Activated T-cell treated with anti-CD3 and anti-CD28 coated beads, Interleukin-2, amount 50 U/mL, for 4 hours (primary cell): ENCODE measurements around the gene CEP78. TPM values are rescaled to one million over a fixed set of nuclear protein-coding genes. Genes with fewer than 3 reads are reported as not detected.
"Not testable (repeated sequence)": the region's sequence is repeated elsewhere in the genome, so short reads cannot be mapped to it uniquely, and the experiment has no call there.

Experiments used
- ATAC-seq, 2 donors: fragments of 200-7000 bp; cut with Tn5 transposase; one replicate each; pipeline ENCODE4 v1.10.0; 2021
- DNase-seq: peaks from one replicate; pipeline ENCODE4 v3.0.0-alpha.2; 2020
- H3K27me3 Mint-ChIP-seq: one replicate; pipeline ENCODE4 v1.8.0; 2021; ENCODE audit warnings: low read depth, mixed read lengths
- H3K36me3 Mint-ChIP-seq: one replicate; pipeline ENCODE4 v1.8.0; 2022; ENCODE audit warnings: mixed read lengths; ENCODE audit not compliant: insufficient read depth
- H3K4me1 Mint-ChIP-seq: one replicate; pipeline ENCODE4 v1.8.0; 2021; ENCODE audit warnings: low read depth, mixed read lengths
- H3K4me3 Mint-ChIP-seq: one replicate; pipeline ENCODE4 v1.8.0; 2021; ENCODE audit warnings: mild to moderate bottlenecking, moderate library complexity, mixed read lengths
- H3K9me3 Mint-ChIP-seq: one replicate; pipeline ENCODE4 v1.8.0; 2021; ENCODE audit warnings: mixed read lengths
- total RNA-seq, 3 donors: library from RNA; stranded (reverse); gene quantifications; one replicate each; pipeline ENCODE4 v1.2.1, GENCODE V29; 2021

Gene CEP78, protein sequence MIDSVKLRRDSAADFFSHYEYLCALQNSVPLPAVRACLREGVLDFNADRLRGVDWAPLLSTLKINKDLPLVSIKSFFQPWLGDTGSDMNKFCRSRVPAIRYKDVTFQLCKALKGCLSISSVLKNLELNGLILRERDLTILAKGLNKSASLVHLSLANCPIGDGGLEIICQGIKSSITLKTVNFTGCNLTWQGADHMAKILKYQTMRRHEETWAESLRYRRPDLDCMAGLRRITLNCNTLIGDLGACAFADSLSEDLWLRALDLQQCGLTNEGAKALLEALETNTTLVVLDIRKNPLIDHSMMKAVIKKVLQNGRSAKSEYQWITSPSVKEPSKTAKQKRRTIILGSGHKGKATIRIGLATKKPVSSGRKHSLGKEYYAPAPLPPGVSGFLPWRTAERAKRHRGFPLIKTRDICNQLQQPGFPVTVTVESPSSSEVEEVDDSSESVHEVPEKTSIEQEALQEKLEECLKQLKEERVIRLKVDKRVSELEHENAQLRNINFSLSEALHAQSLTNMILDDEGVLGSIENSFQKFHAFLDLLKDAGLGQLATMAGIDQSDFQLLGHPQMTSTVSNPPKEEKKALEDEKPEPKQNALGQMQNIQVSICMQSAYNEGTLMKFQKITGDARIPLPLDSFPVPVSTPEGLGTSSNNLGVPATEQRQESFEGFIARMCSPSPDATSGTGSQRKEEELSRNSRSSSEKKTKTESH
- 10 to 100 TPM; 29.4 to 30.8 (median 29.6) TPM for total RNA-seq

DNA sequence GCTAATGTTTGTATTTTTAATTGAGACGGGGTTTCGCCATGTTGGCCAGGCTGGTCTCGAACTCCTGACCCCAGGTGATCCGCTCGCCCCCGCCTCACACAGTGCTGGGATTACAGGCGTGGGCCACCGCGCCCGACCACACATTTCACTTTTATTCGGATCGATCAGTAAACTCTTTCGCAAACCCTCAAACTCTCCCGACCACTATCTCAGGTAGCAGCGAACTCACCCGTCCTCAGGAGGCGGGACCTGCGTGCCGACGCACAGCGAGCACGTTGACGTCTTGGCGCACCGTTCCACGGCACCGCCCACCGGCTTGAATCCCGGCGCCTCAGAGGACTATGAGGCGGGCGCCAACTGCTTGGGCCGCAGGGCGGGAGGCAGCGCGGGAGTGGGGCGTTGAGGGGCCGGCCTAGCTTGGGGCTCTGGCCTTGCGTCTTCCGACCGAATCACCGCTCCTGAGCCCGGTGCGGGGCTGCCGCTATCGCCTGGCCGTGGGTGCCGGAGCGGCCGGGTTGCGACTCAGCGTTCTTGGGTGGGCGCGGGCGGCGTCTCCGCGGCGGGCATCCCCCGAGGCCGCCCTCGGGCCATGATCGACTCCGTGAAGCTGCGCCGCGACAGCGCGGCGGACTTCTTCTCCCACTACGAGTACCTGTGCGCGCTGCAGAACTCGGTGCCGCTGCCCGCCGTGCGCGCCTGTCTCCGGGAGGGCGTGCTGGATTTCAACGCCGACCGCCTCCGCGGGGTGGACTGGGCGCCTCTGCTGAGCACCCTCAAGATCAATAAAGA, at the start of gene CEP78:
TSS of gene CEP78 (plus strand) at position 314 of the 789 bp plus-strand sequence. CDS start at position 590, 276 bp downstream.
- Mint-ChIP-seq H3K4me1 (peaks cover 40% of the 10 kb centered on the region), H3K4me3 (peak within 1 kb of the TSS; percentile 95), H3K9me3 (no peaks in the 10 kb centered on the region), H3K36me3 (peaks cover 5% of the 10 kb centered on the region), H3K27me3 (no peaks in the 10 kb centered on the region)
- ATAC-seq (peak; percentile 98), DNase-seq (peak; percentile 83)

DNA sequence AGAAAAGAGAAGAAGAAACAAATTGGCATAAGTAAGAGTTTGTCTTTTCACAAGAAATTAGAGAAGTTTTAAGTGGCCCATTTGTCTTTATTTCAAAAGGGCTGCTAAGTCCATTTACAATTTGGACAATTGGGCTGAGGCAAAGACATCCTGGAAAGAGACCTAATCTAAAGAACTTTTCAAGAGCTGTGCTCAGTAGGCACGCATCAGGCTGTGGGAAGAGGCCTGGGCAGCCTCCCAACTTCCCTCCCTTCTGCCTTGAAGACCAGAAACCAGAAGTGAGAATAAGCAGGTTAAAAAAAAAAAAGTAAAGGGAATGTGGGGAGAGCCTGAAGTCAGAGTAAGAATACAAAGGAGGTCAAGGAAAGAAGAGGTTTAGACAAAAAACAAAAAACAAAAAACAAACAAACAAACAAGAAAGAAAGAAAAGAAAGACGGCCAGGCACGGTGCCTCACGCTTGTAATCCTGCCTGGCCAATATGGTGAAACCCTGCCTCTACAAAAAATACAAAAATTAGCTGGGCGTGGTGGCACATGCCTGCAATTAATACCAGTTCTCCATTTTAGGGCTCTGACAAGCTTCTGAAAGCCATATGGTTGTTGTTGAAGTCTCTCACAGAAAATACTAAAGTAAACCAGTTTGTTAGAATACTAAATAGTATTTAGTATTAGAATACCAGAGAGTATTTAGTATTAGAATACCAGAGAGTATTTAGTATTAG, 48.0 kb upstream of the CEP78 start:
- no peak overlapping the region for H3K4me3 Mint-ChIP-seq
- H3K9me3 Mint-ChIP-seq, result no peaks in the 10 kb centered on the region
- ATAC-seq (no peak), DNase-seq (no peak)
- H3K27me3 Mint-ChIP-seq, result no peaks in the 10 kb centered on the region
- H3K36me3 Mint-ChIP-seq, result no peaks in the 10 kb centered on the region
- H3K4me1 Mint-ChIP-seq, result no peaks in the 10 kb centered on the region

DNA sequence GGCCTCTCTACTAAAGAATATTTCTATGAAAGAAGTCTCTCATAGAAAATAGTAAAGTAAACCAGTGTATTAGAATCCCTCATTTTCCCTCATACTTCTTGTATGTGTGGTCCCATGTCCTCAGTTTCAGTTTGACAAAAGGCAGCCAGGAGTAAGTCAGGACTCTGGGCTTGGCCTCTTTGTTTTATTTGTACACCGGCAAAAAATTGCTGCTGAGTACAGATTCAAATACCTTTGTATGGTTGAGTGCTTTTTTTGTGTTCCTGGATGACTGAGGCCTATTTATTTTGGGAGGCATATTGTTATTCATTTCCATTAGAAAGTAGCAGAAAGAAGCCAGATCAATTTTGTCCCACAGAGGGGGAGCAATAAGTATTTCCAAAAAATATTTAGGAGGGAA, 47.3 kb upstream of the CEP78 start:
- DNase-seq, result no peak
- no peaks in the 10 kb centered on the region for H3K36me3 Mint-ChIP-seq
- H3K27me3 Mint-ChIP-seq, result no peaks in the 10 kb centered on the region
- no peaks in the 10 kb centered on the region for H3K9me3 Mint-ChIP-seq
- H3K4me1 Mint-ChIP-seq, result no peaks in the 10 kb centered on the region
- H3K4me3 Mint-ChIP-seq, result no peak overlapping the region
- no peak for ATAC-seq

DNA sequence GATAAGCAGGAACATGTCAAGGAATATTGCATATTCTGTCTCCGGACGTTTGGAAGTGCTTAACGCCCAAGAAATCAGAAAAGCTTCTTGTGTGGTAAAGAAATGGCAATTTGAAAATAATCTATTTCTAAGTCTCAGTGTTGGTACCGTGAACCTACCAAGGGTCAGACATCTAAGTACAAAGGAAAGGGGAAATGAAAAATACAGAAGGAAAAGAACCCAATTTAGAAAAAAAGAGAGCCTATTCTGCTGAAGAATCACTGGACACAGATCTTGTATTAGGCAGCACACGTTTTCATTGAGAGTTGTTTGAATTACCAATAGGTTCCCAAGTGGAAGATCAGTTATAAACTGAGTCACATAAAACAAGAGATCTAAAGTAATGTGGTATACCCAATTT, 46.9 kb upstream of the CEP78 start:
- H3K4me1 Mint-ChIP-seq, result no peaks in the 10 kb centered on the region
- ATAC-seq, result no peak
- H3K9me3 Mint-ChIP-seq, result no peaks in the 10 kb centered on the region
- no peak for DNase-seq
- no peaks in the 10 kb centered on the region for H3K36me3 Mint-ChIP-seq
- H3K27me3 Mint-ChIP-seq, result no peaks in the 10 kb centered on the region
- no peak overlapping the region for H3K4me3 Mint-ChIP-seq

DNA sequence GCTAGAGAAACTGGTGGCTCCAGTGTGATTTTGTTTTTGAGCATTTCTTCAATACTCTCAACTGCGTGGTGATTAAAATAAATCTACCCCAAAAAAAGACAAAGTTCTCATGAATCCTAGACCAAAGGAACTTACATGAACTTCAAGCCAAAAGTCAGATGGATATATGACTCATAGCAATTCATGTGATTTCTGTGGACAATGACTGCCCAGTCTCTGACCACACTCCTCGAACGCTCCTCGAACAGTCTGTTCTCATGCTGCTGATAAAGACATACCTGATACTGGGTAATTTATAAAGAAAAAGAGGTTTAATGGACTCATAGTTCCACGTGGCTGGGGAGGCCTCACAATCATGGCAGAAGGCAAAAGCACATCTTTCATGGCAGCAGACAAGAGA, 46.4 kb upstream of the CEP78 start:
- no peaks in the 10 kb centered on the region for H3K27me3 Mint-ChIP-seq
- DNase-seq, result no peak
- H3K4me3 Mint-ChIP-seq, result no peak overlapping the region
- H3K4me1 Mint-ChIP-seq, result peaks cover 2% of the 10 kb centered on the region
- H3K9me3 Mint-ChIP-seq, result no peaks in the 10 kb centered on the region
- ATAC-seq, result no peak
- H3K36me3 Mint-ChIP-seq, result no peaks in the 10 kb centered on the region

DNA sequence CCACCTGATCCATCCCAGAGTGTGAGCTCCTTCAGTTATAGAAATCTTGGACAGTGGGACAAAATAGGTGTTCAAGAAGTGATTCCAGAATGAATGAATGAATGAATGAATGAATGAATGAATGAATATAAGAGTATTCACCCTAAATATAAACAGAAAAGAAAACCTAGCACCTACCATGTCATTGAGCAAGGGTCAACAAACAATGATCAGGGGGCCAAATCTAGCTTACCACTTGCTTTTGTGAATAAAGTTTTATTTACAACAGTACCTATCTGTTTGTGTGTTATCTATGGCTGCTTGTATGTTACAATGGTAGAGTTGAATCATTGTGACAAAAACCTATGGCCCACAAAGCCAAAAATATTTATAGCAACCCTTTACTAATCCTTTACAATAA, 43.9 kb upstream of the CEP78 start:
- ATAC-seq (no peak), DNase-seq (no peak)
- Mint-ChIP-seq H3K4me1 (peaks cover 2% of the 10 kb centered on the region), H3K9me3 (no peaks in the 10 kb centered on the region), H3K27me3 (no peaks in the 10 kb centered on the region), H3K4me3 (no peak overlapping the region), H3K36me3 (no peaks in the 10 kb centered on the region)

DNA sequence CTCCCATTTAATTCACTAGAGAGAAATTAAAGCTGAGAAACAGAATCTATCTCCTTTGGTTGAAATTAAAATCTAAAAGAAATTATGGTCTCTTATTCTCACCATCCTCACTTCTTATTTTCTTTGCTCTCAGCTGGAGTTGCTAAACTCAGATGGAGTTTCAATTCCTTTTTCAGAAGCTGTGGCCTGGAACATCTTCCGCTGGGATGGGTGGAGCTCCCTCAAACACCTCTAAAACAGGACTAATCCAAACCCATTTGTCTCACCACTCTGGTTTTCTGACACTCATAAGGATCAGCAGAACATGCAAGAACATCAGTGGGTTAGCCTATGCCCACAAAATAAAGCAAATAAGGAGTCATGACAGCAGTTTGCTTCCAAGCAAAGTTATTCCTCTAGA, 39.6 kb upstream of the CEP78 start:
- Mint-ChIP-seq H3K27me3 (no peaks in the 10 kb centered on the region), H3K4me3 (no peak overlapping the region), H3K9me3 (peaks cover 17% of the 10 kb centered on the region), H3K36me3 (peaks cover 4% of the 10 kb centered on the region), H3K4me1 (peaks cover 17% of the 10 kb centered on the region)
- no peak for ATAC-seq
- DNase-seq, result no peak

DNA sequence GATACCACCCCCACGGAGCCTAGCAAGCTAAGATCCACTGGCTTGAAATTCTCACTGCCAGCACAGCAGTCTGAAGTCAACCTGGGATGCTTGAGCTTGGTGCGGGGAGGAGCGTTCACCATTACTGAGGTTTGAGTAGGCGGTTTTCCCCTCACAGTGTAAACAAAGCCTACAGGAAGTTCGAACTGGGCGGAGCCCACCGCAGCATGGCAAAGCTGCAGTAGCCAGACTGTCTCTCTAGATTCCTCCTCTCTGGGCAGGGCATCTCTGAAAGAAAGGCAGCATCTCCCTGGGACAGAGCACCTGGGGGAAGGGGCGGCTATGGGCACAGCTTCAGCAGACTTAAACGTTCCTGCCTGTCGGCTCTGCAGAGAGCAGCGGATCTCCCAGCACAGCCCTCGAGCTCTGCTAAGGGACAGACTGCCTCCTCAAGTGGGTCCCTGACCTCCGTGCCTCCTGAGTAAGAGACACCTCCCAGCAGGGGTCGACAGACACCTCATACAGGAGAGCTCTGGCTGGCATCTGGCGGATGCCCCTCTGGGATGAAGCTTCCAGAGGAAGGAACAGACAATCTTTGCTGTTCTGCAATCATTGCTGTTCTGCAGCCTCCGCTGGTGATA, 34.6 kb upstream of the CEP78 start:
- H3K9me3 Mint-ChIP-seq, result peaks cover 55% of the 10 kb centered on the region
- H3K36me3 Mint-ChIP-seq, result peaks cover 25% of the 10 kb centered on the region
- DNase-seq (peak; percentile 41), ATAC-seq (peak; percentile 62 to 87)
- peak overlapping the region; percentile 24 for H3K4me3 Mint-ChIP-seq
- not testable (repeated sequence) for H3K27me3 Mint-ChIP-seq
- H3K4me1 Mint-ChIP-seq, result peaks cover 30% of the 10 kb centered on the region

DNA sequence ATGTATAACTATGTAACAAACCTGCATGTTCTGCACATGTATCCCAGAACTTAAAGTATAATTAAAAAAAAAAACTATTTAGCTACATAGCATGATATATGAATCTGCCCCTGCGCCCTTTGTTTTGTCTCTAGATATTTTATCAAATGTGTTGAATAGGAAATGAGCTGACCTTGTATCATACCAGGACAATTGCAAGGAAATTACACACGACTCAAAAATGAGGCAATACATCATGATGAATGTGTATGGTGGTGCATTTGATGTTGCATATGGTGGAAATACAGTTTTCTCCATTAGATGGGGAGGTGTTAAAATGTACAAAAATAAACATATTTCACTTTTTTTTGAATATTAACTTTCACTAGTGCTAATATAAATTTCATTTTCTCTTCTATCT, 28.6 kb upstream of the CEP78 start:
- Mint-ChIP-seq H3K4me3 (no peak overlapping the region), H3K9me3 (peaks cover 39% of the 10 kb centered on the region), H3K27me3 (no peaks in the 10 kb centered on the region), H3K4me1 (peaks cover 38% of the 10 kb centered on the region), H3K36me3 (peaks cover 20% of the 10 kb centered on the region)
- DNase-seq (no peak), ATAC-seq (no peak)

DNA sequence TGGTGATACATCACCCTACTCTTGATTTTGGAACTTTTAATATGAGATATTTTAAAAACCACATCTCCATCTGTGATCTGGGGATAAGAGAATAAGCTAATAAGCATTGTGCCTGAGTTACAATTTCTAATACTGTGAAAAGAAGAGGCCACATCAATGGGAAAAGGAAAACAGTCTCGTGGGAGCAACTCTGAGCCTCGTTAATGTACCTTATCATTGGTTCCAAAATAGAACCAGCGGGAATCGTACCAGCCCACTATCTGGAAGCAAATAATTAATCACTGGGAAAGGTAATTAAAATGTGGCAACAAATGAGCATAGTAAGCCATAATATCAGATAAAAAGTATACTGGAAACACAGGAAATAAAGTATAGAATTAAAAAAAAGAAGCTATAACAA, 28.0 kb upstream of the CEP78 start:
- H3K4me3 Mint-ChIP-seq, result no peak overlapping the region
- DNase-seq, result no peak
- peaks cover 18% of the 10 kb centered on the region for H3K36me3 Mint-ChIP-seq
- H3K27me3 Mint-ChIP-seq, result no peaks in the 10 kb centered on the region
- peaks cover 41% of the 10 kb centered on the region for H3K4me1 Mint-ChIP-seq
- H3K9me3 Mint-ChIP-seq, result peaks cover 35% of the 10 kb centered on the region
- no peak for ATAC-seq

DNA sequence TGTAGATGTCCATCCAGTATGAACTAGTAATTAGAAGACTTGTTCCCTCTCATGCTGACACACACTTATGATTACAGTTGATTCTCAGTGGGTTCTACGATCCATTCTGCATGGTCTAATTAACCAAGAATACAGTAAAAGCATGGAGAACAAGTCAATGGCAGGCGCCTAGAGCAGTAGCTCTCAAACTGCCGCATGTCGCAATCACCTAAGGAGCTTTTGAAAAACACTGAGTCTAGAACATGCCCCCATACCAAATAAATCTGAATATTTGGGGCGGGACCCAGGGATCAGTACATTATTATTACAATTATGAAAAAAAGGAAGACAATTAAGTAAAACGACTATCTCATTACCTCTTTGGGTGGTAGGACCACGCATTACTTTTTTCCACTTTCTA, 26.7 kb upstream of the CEP78 start:
- DNase-seq (no peak), ATAC-seq (no peak)
- H3K36me3 Mint-ChIP-seq, result peaks cover 7% of the 10 kb centered on the region
- H3K27me3 Mint-ChIP-seq, result no peaks in the 10 kb centered on the region
- no peak overlapping the region for H3K4me3 Mint-ChIP-seq
- peaks cover 48% of the 10 kb centered on the region for H3K4me1 Mint-ChIP-seq
- peaks cover 23% of the 10 kb centered on the region for H3K9me3 Mint-ChIP-seq

DNA sequence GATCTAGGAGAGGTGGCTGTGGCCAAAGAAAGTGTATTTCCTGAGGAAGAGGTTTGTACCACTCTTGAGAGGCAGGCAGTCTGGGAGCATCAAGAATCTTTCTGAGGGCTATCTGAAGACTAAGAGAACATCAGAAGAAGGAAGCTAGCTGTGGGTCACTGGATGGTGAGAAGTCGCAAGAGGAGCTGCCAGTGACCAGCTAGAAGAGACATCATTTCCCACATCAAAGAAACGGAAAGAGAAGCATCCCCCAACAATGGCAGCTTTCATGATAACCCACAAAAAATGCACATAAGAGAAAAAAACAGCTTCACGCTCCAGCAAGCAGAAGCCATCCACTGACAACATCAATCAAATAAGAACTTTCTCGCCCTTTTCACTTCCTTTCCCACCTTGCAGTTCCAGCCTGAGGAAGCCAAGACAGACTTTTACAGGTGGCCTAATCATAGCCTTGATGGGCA, 25.0 kb upstream of the CEP78 start:
- Mint-ChIP-seq H3K9me3 (peaks cover 12% of the 10 kb centered on the region), H3K4me1 (peaks cover 48% of the 10 kb centered on the region), H3K27me3 (no peaks in the 10 kb centered on the region), H3K4me3 (peak overlapping the region; percentile 24), H3K36me3 (peaks cover 2% of the 10 kb centered on the region)
- DNase-seq (no peak), ATAC-seq (peak in 1 of 2 donors; percentile 28)

DNA sequence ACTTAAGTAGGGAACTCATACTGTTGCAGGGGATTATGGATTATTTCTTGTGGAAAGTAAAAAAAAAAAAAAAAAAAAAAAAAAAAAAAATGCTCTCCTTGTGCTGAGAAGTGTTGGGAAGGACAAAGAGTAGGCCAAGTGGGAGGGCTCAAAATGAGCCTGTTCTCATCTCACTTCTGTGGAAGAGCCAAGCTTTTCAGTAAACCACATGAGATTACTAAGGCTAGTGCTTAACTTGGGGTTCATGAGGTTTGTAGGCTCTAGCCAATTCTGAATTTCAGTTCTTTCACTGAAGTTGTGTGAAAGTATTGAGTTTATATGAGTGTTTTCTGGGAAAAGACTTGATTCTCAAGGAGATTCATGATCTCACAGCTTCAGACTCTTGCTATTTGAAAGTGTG, 23.0 kb upstream of the CEP78 start:
- Mint-ChIP-seq H3K36me3 (no peaks in the 10 kb centered on the region), H3K4me3 (no peak overlapping the region), H3K27me3 (no peaks in the 10 kb centered on the region), H3K9me3 (no peaks in the 10 kb centered on the region), H3K4me1 (peaks cover 47% of the 10 kb centered on the region)
- DNase-seq, result no peak
- no peak for ATAC-seq
